Endothelial cell of umbilical vein (primary cell): Measurements from ENCODE around the gene PSMD13.

Source experiments
- CTCF ChIP-seq, 2 donors: IDR thresholded peaks; 1 replicate in 1 of 2; 2 replicates in 1 of 2; pipeline ENCODE4 v1.5.1; 2011; ENCODE audit warnings: low read length in 2 of 2, mild to moderate bottlenecking in 2 of 2, moderate library complexity in 2 of 2, control low read depth in 1 of 2, inconsistent platforms in 1 of 2, low read depth in 1 of 2; ENCODE audit not compliant: insufficient read depth in 1 of 2; ENCODE audit errors: extremely low read depth in 1 of 2
- EZH2 ChIP-seq: IDR thresholded peaks from 2 replicates; pipeline ENCODE4 v1.6.1; 2012; ENCODE audit warnings: borderline replicate concordance, low read depth, mild to moderate bottlenecking, moderate library complexity, low read length, inconsistent platforms; ENCODE audit not compliant: severe bottlenecking
- MYC ChIP-seq: IDR thresholded peaks from one replicate; pipeline ENCODE4 v1.6.1; 2011; ENCODE audit warnings: mild to moderate bottlenecking, low read depth, low read length
- POLR2A ChIP-seq: IDR thresholded peaks from 2 replicates; pipeline ENCODE4 v1.6.1; 2012; ENCODE audit warnings: low read depth, mild to moderate bottlenecking, control low read depth, low read length
- POLR2AphosphoS5 ChIP-seq: IDR thresholded peaks from 2 replicates; pipeline ENCODE4 v1.6.1; 2012; ENCODE audit warnings: low read depth, mild to moderate bottlenecking, control low read depth, low read length, moderate library complexity; ENCODE audit not compliant: insufficient read depth

DNA sequence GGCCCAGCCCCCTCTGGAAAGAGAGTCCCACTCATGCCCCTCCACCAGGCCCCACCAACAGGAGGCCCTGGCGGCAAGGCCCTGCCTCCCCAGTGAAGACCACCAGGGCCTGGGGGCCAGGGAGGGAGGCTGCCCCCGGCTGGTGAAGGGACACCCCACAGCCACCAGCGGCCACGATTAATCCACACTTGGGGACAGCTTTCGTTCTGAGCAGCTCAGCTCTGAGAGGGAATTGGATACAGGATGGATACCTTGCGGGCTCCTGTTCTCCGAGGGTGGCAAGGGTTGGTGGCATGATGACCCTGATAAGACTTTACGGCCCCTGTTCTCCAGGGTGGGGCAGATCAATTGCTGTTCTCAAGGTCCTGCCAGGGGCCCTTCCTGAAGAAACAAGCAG lies 34.5 kb downstream of the PSMD13 start:
- TF ChIP-seq CTCF (IDR thresholded peaks at IDR 0.05; ENCODE audit: extremely low read depth in 1 of 2, insufficient read depth in 1 of 2, low read depth in 1 of 2, low read length in 2 of 2) = no peak
- no peak for TF ChIP-seq EZH2
- no peak for TF ChIP-seq POLR2AphosphoS5
- no peak for TF ChIP-seq MYC
- no peak for TF ChIP-seq POLR2A
